GM12878 (cell line): ENCODE results near the gene PDLIM4. TPM values are rescaled to one million over a fixed set of nuclear protein-coding genes. Genes with fewer than 3 reads are reported as not detected.

Experiments used
- ATAC-seq: fragments of 200-7000 bp; cut with Tn5 transposase; 3 replicates; pipeline ENCODE4 v1.9.1; 2020; ENCODE audit warnings: mild to moderate bottlenecking, moderate library complexity
- BruUV-seq: library from RNA; stranded (reverse); fragments of 400-500 nt; replicated peaks from 2 replicates; lab custom pipeline; 2021; lab: Mats Ljungman, UMichigan
- CTCF ChIA-PET: fragments of 300-600 bp; sonication (Branson Sonifier 250); formaldehyde crosslinking; extraction: SDS; loops from one replicate; lab custom pipeline; 2021; ENCODE audit warnings: inconsistent platforms; lab: Yijun Ruan, JAX
- POLR2A ChIA-PET: fragments of 350-600 bp; formaldehyde crosslinking; extraction: SDS; loops from one replicate; lab custom pipeline; 2021; ENCODE audit warnings: inconsistent platforms; lab: Charles Lee
- RAD21 ChIA-PET: fragments of 300-600 bp; sonication (Branson Sonifier 250); formaldehyde crosslinking; loops from one replicate; lab custom pipeline; 2023; ENCODE audit warnings: antibody characterized with exemption; ENCODE audit not compliant: unreplicated experiment; lab: Charles Lee
- SMC1A ChIA-PET: fragments of 300-600 bp; sonication (Branson Sonifier 250); formaldehyde crosslinking; loops from one replicate; lab custom pipeline; 2023; ENCODE audit not compliant: unreplicated experiment, uncharacterized antibody; lab: Charles Lee
- DNase-seq: peaks from one replicate; pipeline ENCODE4 v3.0.0-alpha.2; 2011; ENCODE audit warnings: low read depth, low spot score
- FAIRE-seq: peaks from 3 replicates; lab custom pipeline; 2011; peaks lifted over from hg19 to GRCh38; lab: Jason Lieb, UNC
- H2AFZ ChIP-seq: 2 replicates; pipeline ENCODE4 v1.6.0; 2011; ENCODE audit warnings: low read depth, low read length, control low read depth; ENCODE audit not compliant: control insufficient read depth
- H3K27ac ChIP-seq: 2 replicates; pipeline ENCODE4 v1.5.1; 2011; ENCODE audit warnings: control low read depth; ENCODE audit not compliant: control insufficient read depth, insufficient read depth
- H3K27me3 ChIP-seq, 2 experiments: replicated peaks in 1 of 2; 2 replicates each; pipeline versions ENCODE4 v1.6.0 to v1.6.1; 2011; ENCODE audit warnings: low read length in 1 of 2; ENCODE audit not compliant: control insufficient read depth in 2 of 2, insufficient read depth in 2 of 2
- H3K36me3 ChIP-seq, 2 experiments: 2 replicates each; pipeline ENCODE4 v1.5.1; 2011; ENCODE audit warnings: low read length in 1 of 2; ENCODE audit not compliant: control insufficient read depth in 2 of 2, insufficient read depth in 2 of 2
- H3K4me1 ChIP-seq: 2 replicates; pipeline ENCODE4 v1.6.1; 2011; ENCODE audit warnings: mild to moderate bottlenecking, low read length, moderate library complexity, mixed read lengths; ENCODE audit not compliant: control insufficient read depth, insufficient read depth
- H3K4me2 ChIP-seq: 2 replicates; pipeline ENCODE4 v1.6.0; 2011; ENCODE audit warnings: control low read depth; ENCODE audit not compliant: control insufficient read depth, insufficient read depth
- H3K4me3 ChIP-seq: fragments of 200-600 bp; sonication (generic); 2 replicates; pipeline ENCODE4 v1.5.1; 2016
- H3K79me2 ChIP-seq: 2 replicates; pipeline ENCODE4 v1.6.0; 2011; ENCODE audit warnings: low read length; ENCODE audit not compliant: control insufficient read depth, insufficient read depth
- H3K9ac ChIP-seq: 2 replicates; pipeline ENCODE4 v1.8.0; 2011; ENCODE audit warnings: low read length, control low read depth, mixed read lengths; ENCODE audit not compliant: control insufficient read depth, insufficient read depth
- H3K9me3 ChIP-seq: replicated peaks from 3 replicates; pipeline ENCODE4 v1.5.1; 2011; ENCODE audit warnings: mild to moderate bottlenecking, low read length; ENCODE audit not compliant: control insufficient read depth, insufficient read depth
- H4K20me1 ChIP-seq: 2 replicates; pipeline ENCODE4 v1.6.0; 2011; ENCODE audit not compliant: control insufficient read depth, insufficient read depth
- BMI1 ChIP-seq: fragments of 450-650 bp; IDR thresholded peaks from 2 replicates; pipeline ENCODE4 v1.6.1; 2016; ENCODE audit warnings: mild to moderate bottlenecking, moderate library complexity, borderline replicate concordance
- DPF2 ChIP-seq: fragments of 450-650 bp; IDR thresholded peaks from 2 replicates; pipeline ENCODE4 v1.6.1; 2017; ENCODE audit warnings: mild to moderate bottlenecking
- E2F4 ChIP-seq: IDR thresholded peaks from 2 replicates; pipeline ENCODE4 v1.6.1; 2012; ENCODE audit warnings: low read depth, low read length, improper control_type of control experiment
- EZH2 ChIP-seq: IDR thresholded peaks from 2 replicates; pipeline ENCODE4 v1.6.1; 2012; ENCODE audit warnings: low read depth, mild to moderate bottlenecking, control low read depth, inconsistent platforms, low read length, borderline replicate concordance; ENCODE audit not compliant: control insufficient read depth
- IRF4 ChIP-seq: IDR thresholded peaks from 2 replicates; pipeline ENCODE4 v1.6.1; 2011; ENCODE audit warnings: low read depth, low read length
- JUNB ChIP-seq: IDR thresholded peaks from 2 replicates; pipeline ENCODE4 v1.6.1; 2016; ENCODE audit warnings: antibody characterized with exemption, mild to moderate bottlenecking
- PRDM15 ChIP-seq: fragments of 450-650 bp; formaldehyde crosslinking; IDR thresholded peaks from 2 replicates; pipeline ENCODE4 v1.4.0; 2020; ENCODE audit warnings: mild to moderate bottlenecking, moderate library complexity
- SMAD5 ChIP-seq: IDR thresholded peaks from 2 replicates; pipeline ENCODE4 v1.6.1; 2016; ENCODE audit warnings: antibody characterized with exemption, low read depth
- SMC3 ChIP-seq: IDR thresholded peaks from 2 replicates; pipeline ENCODE4 v1.6.1; 2011; ENCODE audit warnings: low read length, improper control_type of control experiment, borderline replicate concordance
- SRF ChIP-seq, 2 experiments: IDR thresholded peaks; 2 replicates each; pipeline ENCODE4 v1.6.1; 2011; ENCODE audit warnings: low read depth in 2 of 2, low read length in 2 of 2, mild to moderate bottlenecking in 1 of 2, moderate library complexity in 1 of 2
- TAF1 ChIP-seq: IDR thresholded peaks from 2 replicates; pipeline ENCODE4 v1.6.1; 2011; ENCODE audit warnings: mild to moderate bottlenecking, low read depth, low read length, borderline replicate concordance
- ZBED1 ChIP-seq: IDR thresholded peaks from 2 replicates; pipeline ENCODE4 v1.6.1; 2016; ENCODE audit warnings: borderline replicate concordance
- whole genome bisulfite sequencing: methylation state at CpG from one replicate; pipeline ENCODE4 v1.1.6; 2016; ENCODE audit warnings: low lambda C conversion rate; ENCODE audit not compliant: insufficient replicate concordance, insufficient coverage; ENCODE audit errors: missing lambda C conversion rate; 5-methylcytosine and 5-hydroxymethylcytosine counted together
- in situ Hi-C: fragments of 300-500 bp; cut with MboI; formaldehyde crosslinking; loops from 9 replicates; pipeline ENCODE4 v1.14.3; 2018; ENCODE audit warnings: mixed read lengths
- intact Hi-C: fragments of 100-400 bp; cut with micrococcal nuclease; formaldehyde crosslinking; loops from one replicate; pipeline ENCODE4 v1.14.2; 2022; ENCODE audit not compliant: unreplicated experiment
- polyA plus RNA-seq, 11 experiments: library from polyadenylated mRNA; depleted of rRNA in 4 of 11; unstranded in 6 of 11; stranded (reverse) in 5 of 11; fragments of >200 nt; fragmentation: Nextera tagmentation in 4 of 11; fragmentation: Illumina TruSeq in 1 of 11; extraction: Ambion mirVana in 4 of 11; extraction: Trizol in 1 of 11; gene quantifications; 1 replicate in 1 of 11; 2 replicates in 10 of 11; pipeline versions ENCODE4 v1.2.1 to v1.2.3, GENCODE V29; 2011 to 2016; ENCODE audit warnings: inconsistent platforms in 2 of 11, missing spikeins in 2 of 11, low read depth in 1 of 11
- total RNA-seq, 4 experiments: library from RNA; depleted of rRNA in 3 of 4; stranded (reverse); fragments of >200 nt in 3 of 4; fragmentation: Illumina TruSeq in 1 of 4; extraction: Trizol in 1 of 4; gene quantifications; 2 replicates each; pipeline versions ENCODE4 v1.2.1 to v1.2.3, GENCODE V29; 2013 to 2021

PDLIM4 gene
- total and polyA plus RNA-seq, 10 of the 15 experiments (the other 5 are each of a cell fraction or from before 2014, with no cell fraction given) = 0.13 to 1.7 (median 0.39) TPM; not detected in 3

GRCh38 chr5:132246806-132247205 lies 10.7 kb upstream of the PDLIM4 start (continued):
- TF ChIP-seq SMAD5 (no peak), TAF1 (no peak), DPF2 (no peak), SRF (IDR thresholded peaks at IDR 0.05; ENCODE audit: low read depth in 2 of 2, low read length in 2 of 2) (no peak), BMI1 (no peak)

GRCh38 chr5:132250547-132250946 lies 6.9 kb upstream of the PDLIM4 start:
- ChIA-PET SMC1A (interaction anchor here (0.9 to 3.6 kb wide), 4 partner anchors 9 to 58 kb away, joined by 3 to 16 read pairs (median 5); no protein-coding TSS in a partner anchor), POLR2A (interaction anchor here (1.2 to 1.7 kb wide), 3 partner anchors 10 to 23 kb away, joined by 3 to 6 read pairs (median 5); partner anchors contain the start of gene P4HA2), RAD21 (interaction anchor here (3.4 kb wide), 1 partner anchor 13 kb away, joined by 11 read pairs; no protein-coding TSS in a partner anchor), CTCF (interaction anchor here (0.8 to 8.7 kb wide), 5 partner anchors 10 to 70 kb away, joined by 3 to 74 read pairs (median 4); no protein-coding TSS in a partner anchor)
- H3K4me2 ChIP-seq = no peak overlapping the region
- 87% methylated on average over 2 of the region's 2 CpGs for WGBS
- in situ Hi-C loops = no loop called here
- DNase-seq (no peak), FAIRE-seq (no peak), ATAC-seq (no peak)
- peaks cover 3% of the 10 kb centered on the region for H3K9me3 ChIP-seq
- no peak overlapping the region for H3K9ac ChIP-seq
- no peak overlapping the region for H3K4me3 ChIP-seq
- no peaks in the 10 kb centered on the region for H3K79me2 ChIP-seq
- BruUV-seq = no TSS peak
- no peaks in the 10 kb centered on the region for H3K4me1 ChIP-seq
- no peak overlapping the region for H3K27ac ChIP-seq
- TF ChIP-seq E2F4 (no peak), JUNB (no peak), ZBED1 (no peak), EZH2 (no peak), IRF4 (no peak), PRDM15 (CRISPR knock-in tag) (no peak), SMC3 (no peak)
- no peak overlapping the region for H2AFZ ChIP-seq
- no peaks in the 10 kb centered on the region; a peak in 1 of 4 replicates for H3K27me3 ChIP-seq
- H4K20me1 ChIP-seq = no peaks in the 10 kb centered on the region
- H3K36me3 ChIP-seq = no peaks in the 10 kb centered on the region
- intact Hi-C loops = no loop called here
